Myocyte (in vitro differentiated cells): ENCODE results near the gene ELMOD1. TPM values are rescaled to one million over a fixed set of nuclear protein-coding genes. Genes with fewer than 3 reads are reported as not detected.
A peak's percentile ranks its signal among the peaks of the same experiment; 100 is the strongest.

Experiments
- DNase-seq: peaks from one replicate; pipeline ENCODE4 v3.0.0-alpha.2; 2012; ENCODE audit warnings: low read depth
- total RNA-seq: library from RNA; depleted of rRNA; stranded (reverse); fragments of >200 nt; gene quantifications from 2 replicates; pipeline ENCODE4 v1.2.3, GENCODE V29; 2014

The ELMOD1 gene
- total RNA-seq, 1 donor from 2014 or later = 9.3 TPM

GRCh38 chr11:107683807-107684206 is 92.9 kb downstream of the ELMOD1 start:
- no peak for DNase-seq

GRCh38 chr11:107688322-107688918 is 97.5 kb downstream of the ELMOD1 start:
- no peak for DNase-seq

GRCh38 chr11:107689317-107690202 is 98.6 kb downstream of the ELMOD1 start:
- DNase-seq = peak; percentile 81

GRCh38 chr11:107691000-107691750 is 100.2 kb downstream of the ELMOD1 start:
- DNase-seq = no peak

- DNase-seq = no peak
These were observed 104.5 kb downstream of the ELMOD1 start for GRCh38 chr11:107695446-107695845.

GRCh38 chr11:107696140-107696539 is 105.2 kb downstream of the ELMOD1 start:
- DNase-seq = peak; percentile 93

GRCh38 chr11:107697291-107697690 is 106.3 kb downstream of the ELMOD1 start:
- no peak for DNase-seq

GRCh38 chr11:107699371-107700285 is 108.7 kb downstream of the ELMOD1 start:
- DNase-seq = no peak

- no peak for DNase-seq
These were observed 111.2 kb downstream of the ELMOD1 start for GRCh38 chr11:107702109-107702660.

GRCh38 chr11:107702723-107703122 is 111.8 kb downstream of the ELMOD1 start:
- DNase-seq = no peak

GRCh38 chr11:107704451-107704850 is 113.5 kb downstream of the ELMOD1 start:
- DNase-seq = no peak

GRCh38 chr11:107705027-107705426 is 114.1 kb downstream of the ELMOD1 start:
- peak; percentile 61 for DNase-seq

- no peak for DNase-seq
These were observed 115.6 kb downstream of the ELMOD1 start for GRCh38 chr11:107706531-107706930.

- DNase-seq = peak; percentile 90
These were observed 116.3 kb downstream of the ELMOD1 start for GRCh38 chr11:107707215-107707671.

GRCh38 chr11:107707807-107708206 is 116.9 kb downstream of the ELMOD1 start:
- no peak for DNase-seq

GRCh38 chr11:107708792-107709191 is 117.8 kb downstream of the ELMOD1 start:
- DNase-seq = peak; percentile 90

- no peak for DNase-seq
These were observed 119.4 kb downstream of the ELMOD1 start for GRCh38 chr11:107710301-107710700.

GRCh38 chr11:107711861-107712755 is 121.2 kb downstream of the ELMOD1 start, which contains the start of gene SLN:
Gene SLN, minus strand, starts transcription at chr11:107712056.
- no peak for DNase-seq

GRCh38 chr11:107713009-107713408 is 122.1 kb downstream of the ELMOD1 start:
- no peak for DNase-seq
